ENCODE data around the gene DNAAF3.
"Not testable (repeated sequence)": the region's sequence is repeated elsewhere in the genome, so short reads cannot be mapped to it uniquely, and the experiment has no call there.

Gene DNAAF3

DNA sequence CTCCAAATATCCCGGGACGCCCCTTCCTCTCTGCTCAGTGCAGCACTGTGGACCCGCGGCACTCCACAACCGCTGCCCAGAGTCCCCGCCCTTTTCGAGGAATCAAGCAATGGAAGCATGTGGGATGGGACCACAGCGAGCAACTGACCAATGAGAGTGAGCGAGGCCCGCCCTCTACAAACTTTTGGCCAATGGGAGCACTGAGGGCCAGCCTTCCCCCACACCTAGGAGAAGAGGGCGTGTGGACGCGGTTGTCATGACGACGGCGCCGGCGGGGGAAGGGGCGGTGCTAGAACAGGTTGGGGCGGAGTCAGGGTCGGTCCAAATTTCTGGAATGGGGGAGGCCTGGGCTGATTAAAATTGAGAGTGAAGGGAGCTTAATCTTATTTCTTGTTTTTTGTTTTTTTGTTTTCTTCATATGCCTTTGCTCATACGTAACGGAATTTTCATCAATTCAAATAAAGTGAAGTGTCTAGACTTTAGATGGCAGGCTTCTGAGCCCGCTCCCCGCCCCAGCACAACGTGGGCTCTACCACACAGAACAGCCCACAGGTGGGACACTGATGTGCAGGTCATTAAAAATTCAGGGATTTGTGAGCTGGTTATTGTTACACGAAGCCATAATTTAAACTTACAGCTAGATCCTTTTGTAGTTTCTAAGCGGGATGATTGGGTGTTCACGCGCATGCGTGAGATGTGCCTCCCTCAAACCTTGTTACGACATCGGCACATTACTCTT lies at the start of gene DNAAF3:
DNAAF3 (minus strand) TSS at position 84 of the 739 bp plus-strand sequence. CDS start 200 bp downstream, outside the sequence.
- DNase-seq: peak; percentile 75

- no peak for DNase-seq
Measured at GRCh38 chr19:55213547-55213946, 47.1 kb upstream of the DNAAF3 start.

- peak; percentile 52 for DNase-seq
Measured at GRCh38 chr19:55212447-55212846, 46.0 kb upstream of the DNAAF3 start.

DNA sequence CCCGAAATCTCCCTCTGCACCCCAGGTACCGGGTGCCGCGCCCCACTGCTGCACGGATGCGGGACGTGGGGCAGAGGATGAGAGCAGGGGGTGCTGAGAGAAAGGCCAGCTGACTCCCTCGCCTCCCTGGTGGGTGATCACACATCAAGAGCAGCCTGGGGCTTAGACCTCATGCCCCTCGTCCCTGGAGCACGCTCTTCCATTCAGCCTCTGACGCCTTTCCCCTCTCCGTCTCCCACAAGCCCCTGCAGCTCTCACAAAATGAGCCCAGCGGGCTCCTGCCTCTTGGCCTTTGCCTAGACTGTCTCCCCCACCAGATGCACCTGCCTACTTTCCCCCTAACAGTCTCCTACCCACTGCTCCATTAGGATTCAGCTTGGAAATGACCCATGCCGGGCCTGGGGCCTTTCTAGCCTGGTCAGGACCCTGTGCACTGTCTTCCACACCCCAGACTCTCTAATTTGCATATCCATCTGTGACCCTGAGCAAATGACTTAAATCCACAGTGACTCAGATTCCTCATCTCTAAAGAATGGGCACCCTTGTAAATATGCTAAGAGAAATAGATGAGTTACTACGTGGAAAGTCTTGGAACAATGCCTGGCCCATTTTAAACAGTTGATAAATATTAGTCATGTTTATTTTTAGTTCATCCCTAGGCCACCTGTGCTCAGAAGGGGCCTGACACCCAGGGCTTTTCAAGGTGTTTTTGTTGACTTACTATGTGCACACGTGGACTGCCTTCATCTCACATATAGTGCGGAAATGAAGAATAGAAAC lies 43.5 kb upstream of the DNAAF3 start:
- DNase-seq: no peak

- DNase-seq: no peak
Measured at GRCh38 chr19:55208880-55209692, 42.7 kb upstream of the DNAAF3 start, which contains the start of gene PTPRH. Gene PTPRH, minus strand, starts transcription at chr19:55209501. Its CDS starts 68 bp downstream, at chr19:55209433.

DNA sequence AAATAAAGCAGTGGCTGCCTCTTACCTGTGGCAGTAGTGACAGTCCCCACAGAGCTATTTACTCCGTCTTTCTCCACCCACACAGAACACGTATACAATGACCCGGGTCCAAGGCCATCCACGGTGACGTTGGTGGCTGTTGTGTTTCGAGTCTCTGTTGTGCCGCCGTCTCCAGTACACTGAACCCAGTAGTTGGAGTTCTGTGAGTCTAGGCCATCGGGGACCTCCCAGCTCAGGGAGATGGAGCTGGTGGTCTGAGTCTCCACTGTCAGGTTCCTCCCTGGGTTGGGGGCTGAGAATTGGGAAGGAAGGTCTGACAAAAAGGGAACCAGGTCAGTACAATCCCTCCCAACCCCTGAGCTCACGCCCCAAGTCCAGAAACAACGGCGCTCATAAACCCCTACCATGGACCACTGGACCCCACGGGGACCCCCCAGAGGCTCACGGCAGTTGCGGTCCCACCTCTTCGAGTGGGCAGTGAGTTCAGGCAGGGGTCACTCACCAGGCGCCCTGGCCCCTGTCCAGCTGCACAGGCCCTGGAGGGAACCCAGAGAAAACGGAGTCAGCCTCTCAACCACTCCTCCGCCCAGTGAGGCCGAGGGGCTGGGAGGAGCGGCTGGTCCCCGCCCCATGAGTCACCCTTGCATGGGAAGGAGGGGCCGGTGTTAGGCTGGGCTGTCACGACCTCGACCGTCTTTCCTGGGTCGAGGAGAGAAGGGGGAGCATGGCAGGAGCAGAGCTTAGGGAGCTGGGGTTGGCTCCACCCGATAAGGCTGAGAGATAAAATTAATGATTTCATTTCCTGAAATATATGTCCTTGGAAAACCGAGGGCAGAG lies 40.5 kb upstream of the DNAAF3 start:
- peak; percentile 54 for DNase-seq

- DNase-seq: not testable (repeated sequence)
Measured at GRCh38 chr19:55202199-55202598, 35.8 kb upstream of the DNAAF3 start.

- DNase-seq: no peak
Measured at GRCh38 chr19:55199620-55200204, 33.3 kb upstream of the DNAAF3 start.

GRCh38 chr19:55198651-55199050 lies 32.2 kb upstream of the DNAAF3 start:
- no peak for DNase-seq

- no peak for DNase-seq
Measured at GRCh38 chr19:55197528-55197927, 31.1 kb upstream of the DNAAF3 start.

GRCh38 chr19:55196803-55197202 lies 30.4 kb upstream of the DNAAF3 start:
- DNase-seq: no peak

- DNase-seq: no peak
Measured at GRCh38 chr19:55193481-55193880, 27.1 kb upstream of the DNAAF3 start.

DNA sequence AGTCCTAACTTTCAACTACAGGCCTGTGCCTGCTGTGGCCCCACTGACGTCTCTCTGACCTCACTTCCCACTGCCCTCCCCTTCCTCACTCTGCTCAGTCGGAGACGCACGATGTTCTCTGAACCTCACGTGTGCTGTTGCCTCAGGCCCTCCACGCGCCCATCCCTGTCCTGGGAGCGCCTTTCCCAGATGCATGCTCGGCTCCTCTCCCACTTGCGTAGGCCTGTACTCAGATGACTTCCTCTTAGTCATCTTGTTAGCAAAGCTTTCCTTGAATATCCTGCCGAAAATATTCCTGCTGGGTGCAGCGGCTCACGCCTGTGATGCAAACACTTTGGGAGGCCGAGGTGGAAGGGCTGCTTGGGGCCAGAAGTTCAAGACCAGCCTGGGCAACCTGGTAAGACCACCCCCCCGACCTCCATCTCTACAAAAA lies 23.0 kb upstream of the DNAAF3 start:
- DNase-seq: no peak

GRCh38 chr19:55188625-55189024 lies 22.2 kb upstream of the DNAAF3 start:
- DNase-seq: no peak

GRCh38 chr19:55186080-55186479 lies 19.7 kb upstream of the DNAAF3 start:
- no peak for DNase-seq

DNA sequence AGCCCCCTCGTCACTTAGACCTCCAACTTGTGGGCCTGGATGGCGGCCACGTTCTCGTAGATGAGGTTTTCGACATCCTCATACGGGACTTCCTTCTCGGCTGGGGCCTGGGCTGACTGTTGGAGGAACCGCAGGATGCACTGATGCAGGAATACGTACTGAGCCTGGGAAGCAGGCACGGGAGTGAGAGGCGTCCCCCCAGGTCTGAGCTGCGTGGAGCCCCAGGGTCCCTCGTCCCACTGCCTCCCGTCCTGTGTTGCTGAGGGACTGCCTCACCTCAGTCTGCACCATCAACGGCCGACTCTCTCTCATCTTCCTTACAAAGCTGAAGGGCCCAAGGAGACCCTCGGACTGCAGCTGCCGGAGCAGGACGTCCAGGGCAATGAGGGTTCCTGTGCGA lies 15.3 kb upstream of the DNAAF3 start:
- DNase-seq: no peak

GRCh38 chr19:55179606-55180484 lies 13.4 kb upstream of the DNAAF3 start, which contains the start of gene SYT5:
Gene SYT5, minus strand, starts transcription at chr19:55180289. Its CDS starts 1,248 bp downstream, at chr19:55179041.
- DNase-seq: peak; percentile 70

- DNase-seq: peak; percentile 87
Measured at GRCh38 chr19:55178781-55179599, 12.6 kb upstream of the DNAAF3 start.

DNA sequence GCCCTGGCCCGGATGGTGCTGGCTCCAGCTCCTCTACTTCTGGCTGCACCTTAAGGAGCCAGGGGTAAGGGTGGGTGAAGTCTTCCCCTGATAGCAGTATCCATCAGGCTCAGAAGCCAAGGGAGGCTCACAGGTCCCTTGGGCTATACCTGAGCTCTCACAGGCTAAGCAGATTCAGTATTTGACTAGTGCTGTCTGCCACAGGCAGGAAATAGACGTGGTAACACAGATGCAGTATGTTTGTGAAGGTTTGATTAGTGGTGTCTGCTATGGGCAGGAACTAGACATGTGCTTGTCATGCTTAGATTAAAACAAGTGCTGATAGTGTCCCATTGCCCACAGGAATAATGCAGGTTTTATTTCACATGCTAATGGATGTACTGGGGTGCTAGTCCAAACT lies 9.7 kb upstream of the DNAAF3 start:
- no peak for DNase-seq
